HepG2 (cell line): Measurements from ENCODE around the gene ERCC5. TPM values are rescaled to one million over a fixed set of nuclear protein-coding genes. Genes with fewer than 3 reads are reported as not detected.

Experiments
- ATAC-seq: fragments of 200-7000 bp; cut with Tn5 transposase; 3 replicates; pipeline ENCODE4 v1.9.1; 2020; ENCODE audit warnings: mild to moderate bottlenecking, moderate library complexity
- BruUV-seq: library from RNA; stranded (reverse); fragments of 400-500 nt; replicated peaks from 2 replicates; lab custom pipeline; 2021; lab: Mats Ljungman, UMichigan
- CTCF ChIA-PET: fragments of 300-600 bp; formaldehyde crosslinking; extraction: SDS; loops from one replicate; lab custom pipeline; 2021; ENCODE audit warnings: low total read pairs, inconsistent platforms, low intra/inter-chr PET ratio; lab: Yijun Ruan, JAX
- POLR2A ChIA-PET: fragments of 350-600 bp; sonication (Branson Sonifier 250); formaldehyde crosslinking; loops from one replicate; lab custom pipeline; 2020; ENCODE audit warnings: antibody characterized with exemption, inconsistent platforms; lab: Yijun Ruan, JAX
- DNase-seq: peaks from one replicate; pipeline ENCODE4 v3.0.0-alpha.2; 2015; ENCODE audit warnings: low spot score
- FAIRE-seq: peaks from 3 replicates; lab custom pipeline; 2011; peaks lifted over from hg19 to GRCh38; lab: Jason Lieb, UNC
- H2AFZ ChIP-seq: one replicate; pipeline ENCODE4 v1.6.1; 2011; ENCODE audit warnings: low read length, inconsistent platforms
- H3K27ac ChIP-seq: fragments of 300-600 bp; 3 replicates; pipeline ENCODE4 v1.8.0; 2011; ENCODE audit warnings: mixed run types, mild to moderate bottlenecking, mixed read lengths, low read length, inconsistent platforms; ENCODE audit not compliant: insufficient read depth; ENCODE audit errors: extremely low read length
- H3K27me3 ChIP-seq, 2 experiments: fragments of 200-600 bp in 1 of 2; 2 replicates in 1 of 2; 3 replicates in 1 of 2; pipeline versions ENCODE4 v1.6.0 to v1.8.0; 2011; ENCODE audit warnings: low read length in 2 of 2, mild to moderate bottlenecking in 2 of 2, moderate library complexity in 2 of 2, inconsistent platforms in 1 of 2; ENCODE audit not compliant: insufficient read depth in 2 of 2, control insufficient read depth in 1 of 2
- H3K36me3 ChIP-seq, 2 experiments: fragments of 200-600 bp in 1 of 2; replicated peaks in 1 of 2; 2 replicates in 1 of 2; 3 replicates in 1 of 2; pipeline versions ENCODE4 v1.5.1 to v1.8.0; 2011; ENCODE audit warnings: low read length in 2 of 2, inconsistent platforms in 1 of 2; ENCODE audit not compliant: insufficient read depth in 2 of 2, control insufficient read depth in 1 of 2
- H3K4me1 ChIP-seq: 2 replicates; pipeline ENCODE4 v1.5.1; 2012; ENCODE audit warnings: low read length, inconsistent platforms; ENCODE audit not compliant: insufficient read depth
- H3K4me2 ChIP-seq: 2 replicates; pipeline ENCODE4 v1.6.0; 2011; ENCODE audit warnings: low read depth, low read length, inconsistent platforms
- H3K4me3 ChIP-seq, 3 experiments: fragments of 200-600 bp in 1 of 3; sonication (generic), shearing (Covaris generic) in 1 of 3; replicated peaks in 1 of 3; 2 replicates each; pipeline ENCODE4 v1.5.1; 2011 to 2016; ENCODE audit warnings: low read length in 3 of 3, inconsistent platforms in 2 of 3, low read depth in 2 of 3, mild to moderate bottlenecking in 2 of 3, control low read depth in 1 of 3, mixed read lengths in 1 of 3; ENCODE audit not compliant: insufficient read depth in 1 of 3
- H3K79me2 ChIP-seq: one replicate; pipeline ENCODE4 v1.6.1; 2011; ENCODE audit warnings: low read length, inconsistent platforms; ENCODE audit not compliant: insufficient read depth
- H3K9ac ChIP-seq: 2 replicates; pipeline ENCODE4 v1.6.0; 2011; ENCODE audit warnings: mild to moderate bottlenecking, low read depth, low read length, inconsistent platforms; ENCODE audit not compliant: insufficient read depth
- H3K9me3 ChIP-seq: 2 replicates; pipeline ENCODE4 v1.5.1; 2012; ENCODE audit warnings: mild to moderate bottlenecking, low read length
- H4K20me1 ChIP-seq: 2 replicates; pipeline ENCODE4 v1.6.0; 2011; ENCODE audit warnings: inconsistent platforms, mild to moderate bottlenecking, low read length, moderate library complexity; ENCODE audit not compliant: insufficient read depth
- AHDC1 ChIP-seq: sonication (generic); formaldehyde crosslinking; IDR thresholded peaks from 2 replicates; pipeline ENCODE4 v1.5.1; 2020; ENCODE audit warnings: mild to moderate bottlenecking, missing genetic modification reagents, borderline replicate concordance
- CBX5 ChIP-seq: sonication (generic); formaldehyde crosslinking; IDR thresholded peaks from 2 replicates; pipeline ENCODE4 v1.4.0; 2020; ENCODE audit warnings: missing genetic modification reagents, borderline replicate concordance
- E2F2 ChIP-seq: sonication (generic); formaldehyde crosslinking; IDR thresholded peaks from 2 replicates; pipeline ENCODE4 v1.4.0; 2020; ENCODE audit warnings: missing genetic modification reagents, borderline replicate concordance
- HMG20A ChIP-seq: IDR thresholded peaks from 2 replicates; pipeline ENCODE4 v1.6.1; 2016; ENCODE audit warnings: borderline replicate concordance
- HOXD1 ChIP-seq: sonication (generic); formaldehyde crosslinking; IDR thresholded peaks from 2 replicates; pipeline ENCODE4 v1.5.0; 2020; ENCODE audit warnings: missing genetic modification reagents
- MTF1 ChIP-seq: sonication (generic); formaldehyde crosslinking; IDR thresholded peaks from 2 replicates; pipeline ENCODE4 v1.5.0; 2020; ENCODE audit warnings: missing genetic modification reagents
- PLRG1 ChIP-seq: fragments of 450-650 bp; conservative IDR thresholded peaks from 2 replicates; pipeline ENCODE4 v1.6.1; 2016
- RBFOX2 ChIP-seq: fragments of 200-400 bp; formaldehyde crosslinking; IDR thresholded peaks from 2 replicates; pipeline ENCODE4 v1.6.1; 2017; ENCODE audit warnings: low read depth, mild to moderate bottlenecking, low read length
- TBX2 ChIP-seq: sonication (generic); formaldehyde crosslinking; IDR thresholded peaks from 2 replicates; pipeline ENCODE4 v1.5.0; 2020; ENCODE audit warnings: missing genetic modification reagents, mild to moderate bottlenecking, borderline replicate concordance
- WIZ ChIP-seq: sonication (generic); formaldehyde crosslinking; IDR thresholded peaks from 2 replicates; pipeline ENCODE4 v1.5.1; 2020; ENCODE audit warnings: mild to moderate bottlenecking, missing genetic modification reagents
- ZNF558 ChIP-seq: sonication (generic); formaldehyde crosslinking; IDR thresholded peaks from 2 replicates; pipeline ENCODE4 v1.9.0; 2022; ENCODE audit warnings: mild to moderate bottlenecking, missing genetic modification reagents, borderline replicate concordance
- ZNF589 ChIP-seq: sonication (generic); formaldehyde crosslinking; conservative IDR thresholded peaks from 2 replicates; pipeline ENCODE4 v1.8.0; 2022; ENCODE audit warnings: mild to moderate bottlenecking, moderate library complexity, missing genetic modification reagents
- ZNF800 ChIP-seq: sonication (generic); formaldehyde crosslinking; IDR thresholded peaks from 2 replicates; pipeline ENCODE4 v1.4.0; 2020; ENCODE audit warnings: missing genetic modification reagents
- ZSCAN12 ChIP-seq: sonication (generic); formaldehyde crosslinking; IDR thresholded peaks from 2 replicates; pipeline ENCODE4 v1.9.0; 2021; ENCODE audit warnings: mild to moderate bottlenecking, missing genetic modification reagents
- whole genome bisulfite sequencing: methylation state at CpG from one replicate; pipeline ENCODE4 v1.1.6; 2017; ENCODE audit warnings: low lambda C conversion rate; 5-methylcytosine and 5-hydroxymethylcytosine counted together
- in situ Hi-C: cut with HindIII; loops from 2 replicates; pipeline ENCODE4 v1.10.0; 2017; ENCODE audit warnings: low pct_unique_long_range_greater_than_20kb; ENCODE audit not compliant: extremely low pct_ligation_motif_present
- intact Hi-C: fragments of 100-400 bp; cut with micrococcal nuclease; formaldehyde crosslinking; loops from one replicate; pipeline ENCODE4 v1.10.0; 2022; ENCODE audit not compliant: unreplicated experiment
- polyA plus RNA-seq, 8 experiments: library from polyadenylated mRNA; depleted of rRNA in 3 of 8; stranded (reverse) in 7 of 8; unstranded in 1 of 8; fragments of >200 nt; fragmentation: Illumina TruSeq in 4 of 8; extraction: Trizol in 4 of 8; gene quantifications; 2 replicates each; pipeline versions ENCODE4 v1.2.1 to v1.2.3, GENCODE V29; 2011 to 2016; ENCODE audit warnings: low read depth in 4 of 8, missing spikeins in 1 of 8, mixed read lengths in 1 of 8; ENCODE audit not compliant: insufficient read depth in 1 of 8
- total RNA-seq, 5 experiments: library from RNA; depleted of rRNA; stranded (reverse); fragments of >200 nt; fragmentation: Illumina TruSeq; extraction: Trizol; gene quantifications; 2 replicates each; pipeline ENCODE4 v1.2.3, GENCODE V29; 2016; ENCODE audit warnings: low read depth in 1 of 5

Gene ERCC5
- total and polyA plus RNA-seq, 2 of the 13 experiments (the other 11 are each of a cell fraction or from before 2014, with no cell fraction given): 12.9 to 35.5 TPM

GRCh38 chr13:102879793-102880499 lies 34.1 kb downstream of the ERCC5 start:
- H3K4me2 ChIP-seq: no peak overlapping the region
- no peak overlapping the region for H3K9ac ChIP-seq
- no peaks in the 10 kb centered on the region for H3K79me2 ChIP-seq
- intact Hi-C loops (no loop called here), in situ Hi-C loops (no loop called here)
- POLR2A ChIA-PET: no interaction called here
- H3K4me3 ChIP-seq: no peak overlapping the region
- peaks cover 7% of the 10 kb centered on the region; the same call in 1 of the 2 replicates for H3K4me1 ChIP-seq
- H3K27me3 ChIP-seq: no peaks in the 10 kb centered on the region; a peak in 1 of 5 replicates
- no peaks in the 10 kb centered on the region for H3K9me3 ChIP-seq
- H4K20me1 ChIP-seq: no peaks in the 10 kb centered on the region
- H2AFZ ChIP-seq: no peak overlapping the region
- 94% methylated on average over 13 of the region's 13 CpGs for whole genome bisulfite sequencing
- FAIRE-seq (no peak), DNase-seq (no peak), ATAC-seq (no peak)
- H3K27ac ChIP-seq: no peak overlapping the region
- CTCF ChIA-PET: no interaction called here
- BruUV-seq: no TSS peak
- peaks cover 6 to 17% of the 10 kb centered on the region in 2 experiments; a peak in 3 of 5 replicates for H3K36me3 ChIP-seq
- TF ChIP-seq RBFOX2 (no peak), E2F2 (no peak), ZNF589 (no peak), ZNF800 (CRISPR knock-in tag) (no peak), AHDC1 (no peak), WIZ (CRISPR knock-in tag) (no peak), HMG20A (CRISPR knock-in tag) (no peak), ZSCAN12 (CRISPR knock-in tag) (no peak), ZNF558 (CRISPR knock-in tag) (no peak), CBX5 (CRISPR knock-in tag) (no peak), TBX2 (CRISPR knock-in tag) (no peak), HOXD1 (no peak), MTF1 (CRISPR knock-in tag) (no peak), PLRG1 (no peak)
